ENCODE measurements around the gene LRRC4B.
"Not testable (repeated sequence)": the region's sequence is repeated elsewhere in the genome, so short reads cannot be mapped to it uniquely, and the experiment has no call there.

The LRRC4B gene

GRCh38 chr19:50551034-50551714 lies 17.1 kb downstream of the LRRC4B start:
- DNase-seq, result no peak

GRCh38 chr19:50550594-50550966 lies 17.7 kb downstream of the LRRC4B start:
- no peak for DNase-seq

- DNase-seq, result no peak
These were observed 18.2 kb downstream of the LRRC4B start for GRCh38 chr19:50549927-50550593.

GRCh38 chr19:50549059-50549926 lies 18.9 kb downstream of the LRRC4B start:
- no peak for DNase-seq

GRCh38 chr19:50548191-50549058 lies 19.8 kb downstream of the LRRC4B start:
- no peak for DNase-seq

- DNase-seq, result no peak
These were observed 20.6 kb downstream of the LRRC4B start for GRCh38 chr19:50547385-50548190.

GRCh38 chr19:50546527-50547221 lies 21.6 kb downstream of the LRRC4B start:
- no peak for DNase-seq

GRCh38 chr19:50542943-50543342 lies 25.3 kb downstream of the LRRC4B start:
- no peak for DNase-seq

GRCh38 chr19:50537769-50538230 lies 30.4 kb downstream of the LRRC4B start:
- DNase-seq, result peak; percentile 32 to 41

GRCh38 chr19:50537306-50537685 lies 30.9 kb downstream of the LRRC4B start:
- DNase-seq, result no peak

GRCh38 chr19:50536662-50537305 lies 31.5 kb downstream of the LRRC4B start:
- DNase-seq, result no peak

- no peak for DNase-seq
These were observed 32.5 kb downstream of the LRRC4B start for GRCh38 chr19:50535672-50536187.

GRCh38 chr19:50534478-50534877 lies 33.8 kb downstream of the LRRC4B start:
- no peak for DNase-seq

- no peak for DNase-seq
These were observed 35.3 kb downstream of the LRRC4B start for GRCh38 chr19:50532952-50533351.

- DNase-seq, result no peak
These were observed 37.0 kb downstream of the LRRC4B start for GRCh38 chr19:50531171-50531612.

- not testable (repeated sequence) for DNase-seq
These were observed 40.2 kb downstream of the LRRC4B start for GRCh38 chr19:50528052-50528451.

GRCh38 chr19:50522881-50523280 lies 45.4 kb downstream of the LRRC4B start:
- DNase-seq, result no peak

- DNase-seq, result no peak
These were observed 47.3 kb downstream of the LRRC4B start for GRCh38 chr19:50520822-50521465.

GRCh38 chr19:50519006-50519575 lies 49.1 kb downstream of the LRRC4B start:
- DNase-seq, result no peak
